ENCODE data around the gene DNPH1. TPM values are rescaled to one million over a fixed set of nuclear protein-coding genes. Genes with fewer than 3 reads are reported as not detected.

The DNPH1 gene
- total RNA-seq, 4 donors from 2014 or later, result 57.7 to 101 (median 81.5) TPM

- H3K27me3 ChIP-seq, result peaks cover 0 to 69% (median 0%) of the 10 kb centered on the region in 4 donors
- DNase-seq, result no peak
Measured at GRCh38 chr6:43250992-43251373, 21.7 kb upstream of the DNPH1 start.

GRCh38 chr6:43248791-43249190, 19.5 kb upstream of the DNPH1 start:
- no peak for TF ChIP-seq POLR2A (IDR thresholded peaks at IDR 0.05)
- TF ChIP-seq, protein P1, sequence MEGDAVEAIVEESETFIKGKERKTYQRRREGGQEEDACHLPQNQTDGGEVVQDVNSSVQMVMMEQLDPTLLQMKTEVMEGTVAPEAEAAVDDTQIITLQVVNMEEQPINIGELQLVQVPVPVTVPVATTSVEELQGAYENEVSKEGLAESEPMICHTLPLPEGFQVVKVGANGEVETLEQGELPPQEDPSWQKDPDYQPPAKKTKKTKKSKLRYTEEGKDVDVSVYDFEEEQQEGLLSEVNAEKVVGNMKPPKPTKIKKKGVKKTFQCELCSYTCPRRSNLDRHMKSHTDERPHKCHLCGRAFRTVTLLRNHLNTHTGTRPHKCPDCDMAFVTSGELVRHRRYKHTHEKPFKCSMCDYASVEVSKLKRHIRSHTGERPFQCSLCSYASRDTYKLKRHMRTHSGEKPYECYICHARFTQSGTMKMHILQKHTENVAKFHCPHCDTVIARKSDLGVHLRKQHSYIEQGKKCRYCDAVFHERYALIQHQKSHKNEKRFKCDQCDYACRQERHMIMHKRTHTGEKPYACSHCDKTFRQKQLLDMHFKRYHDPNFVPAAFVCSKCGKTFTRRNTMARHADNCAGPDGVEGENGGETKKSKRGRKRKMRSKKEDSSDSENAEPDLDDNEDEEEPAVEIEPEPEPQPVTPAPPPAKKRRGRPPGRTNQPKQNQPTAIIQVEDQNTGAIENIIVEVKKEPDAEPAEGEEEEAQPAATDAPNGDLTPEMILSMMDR (IDR thresholded peaks at IDR 0.05), result no peak

More at GRCh38 chr6:43250992-43251373, 21.7 kb upstream of the DNPH1 start:
- Histone ChIP-seq H3K4me1 (peaks cover 5 to 23% (median 11%) of the 10 kb centered on the region in 3 donors), H3K4me3 (no peak overlapping the region), H3K9me3 (no peaks in the 10 kb centered on the region), H3K36me3 (no peaks in the 10 kb centered on the region), H3K27ac (no peak overlapping the region)
- intact Hi-C loops (cut with DNase I), result no loop called here
- 6 to 27% methylated on average over 7 to 8 of the region's 8 CpGs for WGBS, 2 donors
- TF ChIP-seq, protein P1 (IDR thresholded peaks at IDR 0.05), result no peak
- no peak for TF ChIP-seq POLR2A (IDR thresholded peaks at IDR 0.05)

GRCh38 chr6:43248101-43248500, 18.8 kb upstream of the DNPH1 start:
- peaks cover 0 to 70% (median under 1%) of the 10 kb centered on the region in 4 donors for H3K27me3 ChIP-seq

More at GRCh38 chr6:43248791-43249190, 19.5 kb upstream of the DNPH1 start:
- Histone ChIP-seq H3K36me3 (no peaks in the 10 kb centered on the region), H3K4me3 (no peak overlapping the region), H3K9me3 (no peaks in the 10 kb centered on the region), H3K27me3 (peaks cover 0 to 70% (median 0%) of the 10 kb centered on the region in 4 donors), H3K4me1 (peaks cover 5 to 23% (median 11%) of the 10 kb centered on the region in 3 donors), H3K27ac (no peak overlapping the region)
- no peak for DNase-seq
- intact Hi-C loops (cut with DNase I), result no loop called here

GRCh38 chr6:43247114-43247999, 18.1 kb upstream of the DNPH1 start:
- Histone ChIP-seq H3K27me3 (peaks cover 0 to 70% (median 4%) of the 10 kb centered on the region in 4 donors), H3K4me1 (peaks cover 5 to 23% (median 11%) of the 10 kb centered on the region in 3 donors), H3K9me3 (no peaks in the 10 kb centered on the region), H3K27ac (peak overlapping the region in 2 of 4 donors; percentile 7 to 41), H3K4me3 (peak overlapping the region; percentile 6 to 65 (median 44)), H3K36me3 (no peaks in the 10 kb centered on the region)
- intact Hi-C loops (cut with DNase I), result no loop called here
- WGBS, 2 donors, result 3 to 8% methylated on average over 20 to 30 of the region's 46 CpGs
- TF ChIP-seq, protein P1 (IDR thresholded peaks at IDR 0.05), result no peak
- TF ChIP-seq POLR2A (IDR thresholded peaks at IDR 0.05), result no peak
- DNase-seq, result peak; percentile 31

More at GRCh38 chr6:43248101-43248500, 18.8 kb upstream of the DNPH1 start:
- WGBS, 2 donors, result 70 to 79% methylated on average over 3 of the region's 3 CpGs
- no peak overlapping the region for H3K4me3 ChIP-seq
- TF ChIP-seq, protein P1 (IDR thresholded peaks at IDR 0.05), result no peak
- no peak for TF ChIP-seq POLR2A (IDR thresholded peaks at IDR 0.05)
- intact Hi-C loops (cut with DNase I), result no loop called here
- no peaks in the 10 kb centered on the region for H3K9me3 ChIP-seq
- H3K36me3 ChIP-seq, result no peaks in the 10 kb centered on the region
- DNase-seq, result no peak
- H3K27ac ChIP-seq, result no peak overlapping the region
- H3K4me1 ChIP-seq, result peaks cover 5 to 23% (median 11%) of the 10 kb centered on the region in 3 donors

All from esophagus squamous epithelium (tissue), 5 donors.